Measurements from ENCODE around the gene MACROD2. TPM values are rescaled to one million over a fixed set of nuclear protein-coding genes. Genes with fewer than 3 reads are reported as not detected.

Gene MACROD2
- total and polyA plus RNA-seq, 8 donors = 0.78 to 31.3 (median 10.9) TPM; not detected in 1

DNA sequence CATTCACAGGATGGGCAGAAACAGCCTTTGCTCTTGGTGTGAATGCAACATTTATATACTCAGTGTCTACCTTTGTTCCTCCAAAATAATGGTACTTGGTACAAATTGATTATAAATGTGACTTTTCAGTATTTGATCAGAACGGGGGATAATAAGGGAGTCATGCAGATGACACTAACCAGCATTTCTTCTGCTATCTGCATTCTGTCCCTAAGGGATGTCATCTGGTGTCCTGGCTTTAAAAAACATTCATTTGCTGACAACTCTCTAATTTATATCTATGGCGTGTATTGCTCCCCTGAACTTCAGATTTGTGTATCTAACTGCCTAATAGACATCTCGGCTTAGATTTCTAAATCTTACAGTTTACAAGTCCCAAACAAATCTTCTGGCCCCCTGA, 418.5 kb downstream of the MACROD2 start:
- no peaks in the 10 kb centered on the region for H3K9me3 ChIP-seq
- H3K27ac ChIP-seq = no peak overlapping the region
- WGBS, 5 donors = 83 to 90% (median 84%) methylated on average over 3 of the region's 3 CpGs
- H3K36me3 ChIP-seq = no peaks in the 10 kb centered on the region
- no peaks in the 10 kb centered on the region for H3K27me3 ChIP-seq
- DNase-seq = no peak
- H3K4me3 ChIP-seq = no peak overlapping the region
- intact Hi-C loops (cut with DNase I; ENCODE audit: low total_unique reads) = no loop called here
- TF ChIP-seq, protein P1, sequence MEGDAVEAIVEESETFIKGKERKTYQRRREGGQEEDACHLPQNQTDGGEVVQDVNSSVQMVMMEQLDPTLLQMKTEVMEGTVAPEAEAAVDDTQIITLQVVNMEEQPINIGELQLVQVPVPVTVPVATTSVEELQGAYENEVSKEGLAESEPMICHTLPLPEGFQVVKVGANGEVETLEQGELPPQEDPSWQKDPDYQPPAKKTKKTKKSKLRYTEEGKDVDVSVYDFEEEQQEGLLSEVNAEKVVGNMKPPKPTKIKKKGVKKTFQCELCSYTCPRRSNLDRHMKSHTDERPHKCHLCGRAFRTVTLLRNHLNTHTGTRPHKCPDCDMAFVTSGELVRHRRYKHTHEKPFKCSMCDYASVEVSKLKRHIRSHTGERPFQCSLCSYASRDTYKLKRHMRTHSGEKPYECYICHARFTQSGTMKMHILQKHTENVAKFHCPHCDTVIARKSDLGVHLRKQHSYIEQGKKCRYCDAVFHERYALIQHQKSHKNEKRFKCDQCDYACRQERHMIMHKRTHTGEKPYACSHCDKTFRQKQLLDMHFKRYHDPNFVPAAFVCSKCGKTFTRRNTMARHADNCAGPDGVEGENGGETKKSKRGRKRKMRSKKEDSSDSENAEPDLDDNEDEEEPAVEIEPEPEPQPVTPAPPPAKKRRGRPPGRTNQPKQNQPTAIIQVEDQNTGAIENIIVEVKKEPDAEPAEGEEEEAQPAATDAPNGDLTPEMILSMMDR (IDR thresholded peaks at IDR 0.05) = no peak
- no peak for TF ChIP-seq POLR2A (IDR thresholded peaks at IDR 0.05)
- no peak for TF ChIP-seq EP300 (IDR thresholded peaks at IDR 0.05)
- TF ChIP-seq POLR2AphosphoS5 (IDR thresholded peaks at IDR 0.05) = no peak
- H3K4me1 ChIP-seq = peaks cover 0 to 10% (median 0%) of the 10 kb centered on the region in 4 donors

DNA sequence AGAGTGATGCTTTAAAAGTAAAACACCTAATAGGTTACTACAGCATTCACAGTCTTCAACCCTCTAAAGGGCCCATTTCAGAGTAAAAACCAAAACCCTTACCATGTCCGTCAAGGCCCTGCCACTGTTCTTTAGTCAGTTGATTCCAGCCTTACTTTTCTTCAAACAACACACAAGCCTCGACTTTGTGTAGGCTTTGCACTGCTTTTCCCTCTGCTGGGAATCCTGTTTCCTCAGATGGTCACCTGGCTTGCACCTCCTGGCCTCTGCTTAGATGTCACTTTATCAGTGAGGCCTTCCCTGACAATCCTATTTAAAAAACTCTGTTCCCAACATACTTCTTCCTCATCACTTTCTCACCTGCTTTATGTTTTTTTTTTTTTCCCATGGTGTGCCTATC, 419.2 kb downstream of the MACROD2 start:
- intact Hi-C loops (cut with DNase I; ENCODE audit: low total_unique reads) = no loop called here
- Histone ChIP-seq H3K4me1 (peaks cover 0 to 10% (median 0%) of the 10 kb centered on the region in 4 donors), H3K9me3 (no peaks in the 10 kb centered on the region), H3K27ac (no peak overlapping the region), H3K36me3 (no peaks in the 10 kb centered on the region), H3K4me3 (no peak overlapping the region), H3K27me3 (no peaks in the 10 kb centered on the region)
- no peak for DNase-seq
- TF ChIP-seq POLR2AphosphoS5 (IDR thresholded peaks at IDR 0.05) (no peak), POLR2A (IDR thresholded peaks at IDR 0.05) (no peak)
- TF ChIP-seq, protein P1 (IDR thresholded peaks at IDR 0.05) = no peak
- 77 to 90% (median 81%) methylated on average over 2 of the region's 2 CpGs for WGBS, 5 donors

DNA sequence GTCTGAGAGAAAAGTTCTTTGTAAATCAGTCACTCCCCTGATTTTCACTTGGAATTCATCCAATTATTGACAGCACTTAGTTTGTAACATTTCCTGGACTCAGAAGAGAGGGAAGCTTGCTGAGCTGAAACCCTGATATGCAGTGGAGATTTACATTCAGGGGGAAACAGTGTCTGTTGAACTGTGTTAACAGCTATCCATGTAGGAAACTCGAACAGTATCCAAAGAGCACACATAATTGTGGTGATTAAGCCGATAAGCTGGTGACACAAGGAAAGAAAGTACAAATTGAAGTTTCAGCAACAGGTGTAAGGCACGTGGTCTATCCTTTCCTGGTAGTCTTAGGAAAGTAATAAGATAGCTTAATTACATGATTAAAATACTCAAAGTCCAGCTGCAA, 420.2 kb downstream of the MACROD2 start:
- DNase-seq = peak in 1 of 2 donors; percentile 42
- Histone ChIP-seq H3K27me3 (no peaks in the 10 kb centered on the region), H3K36me3 (no peaks in the 10 kb centered on the region), H3K4me3 (no peak overlapping the region), H3K4me1 (peaks cover 0 to 10% (median 0%) of the 10 kb centered on the region in 4 donors), H3K27ac (no peak overlapping the region), H3K9me3 (no peaks in the 10 kb centered on the region)
- 10 to 24% (median 22%) methylated on average over 3 of the region's 3 CpGs for WGBS, 5 donors
- no peak for TF ChIP-seq POLR2AphosphoS5 (IDR thresholded peaks at IDR 0.05)
- no peak for TF ChIP-seq POLR2A (IDR thresholded peaks at IDR 0.05)
- no peak for TF ChIP-seq EP300 (IDR thresholded peaks at IDR 0.05)
- TF ChIP-seq, protein P1 (IDR thresholded peaks at IDR 0.05) = no peak
- intact Hi-C loops (cut with DNase I; ENCODE audit: low total_unique reads) = no loop called here

DNA sequence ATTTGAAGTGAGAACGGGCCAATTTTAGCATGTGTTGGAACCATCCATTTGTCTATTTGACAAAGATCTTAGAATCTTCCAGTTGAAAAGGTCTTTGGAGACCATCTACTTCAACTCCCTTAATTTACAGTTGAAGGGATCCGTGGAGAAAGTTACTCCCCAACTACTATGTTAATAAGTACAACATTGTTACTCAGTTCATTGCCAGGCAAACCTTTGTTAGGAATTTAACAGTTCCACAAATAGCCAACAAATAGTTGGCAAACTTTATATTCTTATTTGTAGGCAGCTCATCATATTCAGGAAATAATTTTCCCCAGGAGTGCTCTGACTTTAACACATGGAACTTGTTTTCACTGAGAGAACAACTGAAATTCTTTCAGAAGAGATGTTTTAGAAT, 423.1 kb downstream of the MACROD2 start:
- Histone ChIP-seq H3K4me3 (no peak overlapping the region), H3K27me3 (no peaks in the 10 kb centered on the region), H3K36me3 (no peaks in the 10 kb centered on the region), H3K9me3 (no peaks in the 10 kb centered on the region), H3K4me1 (peaks cover 0 to 10% (median 0%) of the 10 kb centered on the region in 4 donors), H3K27ac (no peak overlapping the region)
- TF ChIP-seq, protein P1 (IDR thresholded peaks at IDR 0.05) = no peak
- TF ChIP-seq EP300 (IDR thresholded peaks at IDR 0.05) = no peak
- no peak for TF ChIP-seq POLR2AphosphoS5 (IDR thresholded peaks at IDR 0.05)
- no peak for TF ChIP-seq POLR2A (IDR thresholded peaks at IDR 0.05)
- intact Hi-C loops (cut with DNase I; ENCODE audit: low total_unique reads) = no loop called here
- DNase-seq = peak in 1 of 2 donors; percentile 70
- 62 to 79% (median 66%) methylated on average over 2 of the region's 2 CpGs for WGBS, 5 donors
